ENCODE data around the gene CLIC3. TPM values are rescaled to one million over a fixed set of nuclear protein-coding genes. Genes with fewer than 3 reads are reported as not detected.
A peak's percentile ranks its signal among the peaks of the same experiment; 100 is the strongest.

Gene CLIC3
- total RNA-seq, 1 experiment from 2014 or later, result 4.3 TPM

GRCh38 chr9:136978865-136979544 lies 17.4 kb downstream of the CLIC3 start:
- Histone ChIP-seq H4K20me1 (ENCODE audit: low read length) (no peaks in the 10 kb centered on the region), H3K36me3 (ENCODE audit: low read depth, low read length) (no peaks in the 10 kb centered on the region), H3K9me3 (ENCODE audit: low read length) (no peaks in the 10 kb centered on the region), H3K27ac (ENCODE audit: low read length) (no peak overlapping the region), H3F3A (ENCODE audit: low read length, unreplicated experiment) (no peaks in the 10 kb centered on the region), H3K9ac (ENCODE audit: low read length) (no peak overlapping the region), H2AFZ (ENCODE audit: low read length) (no peak overlapping the region), H3K27me3 (ENCODE audit: low read length) (no peaks in the 10 kb centered on the region), H3K4me3 (ENCODE audit: low read length) (no peak overlapping the region), H3K9me2 (replicated peaks; ENCODE audit: low read length) (no peaks in the 10 kb centered on the region), H3K4me1 (ENCODE audit: insufficient read depth, low read length) (no peaks in the 10 kb centered on the region), H3K79me2 (ENCODE audit: low read length) (no peaks in the 10 kb centered on the region), H3K4me2 (ENCODE audit: low read length) (no peak overlapping the region)
- TF ChIP-seq EZH2phosphoT487 (IDR thresholded peaks at IDR 0.05; ENCODE audit: borderline replicate concordance, low read length), result no peak
- no peak for TF ChIP-seq CTCF (conservative IDR thresholded peaks at IDR 0.05; ENCODE audit: low read depth, low read length)
- TF ChIP-seq EZH2 (IDR thresholded peaks at IDR 0.05; ENCODE audit: low read length, unreplicated experiment), result no peak
- ChIA-PET CTCF (no interaction called here), POLR2A (ENCODE audit: unreplicated experiment) (interaction anchor here (0.6 kb wide), 1 partner anchor 252 kb away, joined by 7 read pairs; no protein-coding TSS in a partner anchor)
- BruUV-seq (replicated peaks), result no TSS peak
- intact Hi-C loops (cut with micrococcal nuclease), result no loop called here
- DNase-seq (no peak), ATAC-seq (no peak)

DNA sequence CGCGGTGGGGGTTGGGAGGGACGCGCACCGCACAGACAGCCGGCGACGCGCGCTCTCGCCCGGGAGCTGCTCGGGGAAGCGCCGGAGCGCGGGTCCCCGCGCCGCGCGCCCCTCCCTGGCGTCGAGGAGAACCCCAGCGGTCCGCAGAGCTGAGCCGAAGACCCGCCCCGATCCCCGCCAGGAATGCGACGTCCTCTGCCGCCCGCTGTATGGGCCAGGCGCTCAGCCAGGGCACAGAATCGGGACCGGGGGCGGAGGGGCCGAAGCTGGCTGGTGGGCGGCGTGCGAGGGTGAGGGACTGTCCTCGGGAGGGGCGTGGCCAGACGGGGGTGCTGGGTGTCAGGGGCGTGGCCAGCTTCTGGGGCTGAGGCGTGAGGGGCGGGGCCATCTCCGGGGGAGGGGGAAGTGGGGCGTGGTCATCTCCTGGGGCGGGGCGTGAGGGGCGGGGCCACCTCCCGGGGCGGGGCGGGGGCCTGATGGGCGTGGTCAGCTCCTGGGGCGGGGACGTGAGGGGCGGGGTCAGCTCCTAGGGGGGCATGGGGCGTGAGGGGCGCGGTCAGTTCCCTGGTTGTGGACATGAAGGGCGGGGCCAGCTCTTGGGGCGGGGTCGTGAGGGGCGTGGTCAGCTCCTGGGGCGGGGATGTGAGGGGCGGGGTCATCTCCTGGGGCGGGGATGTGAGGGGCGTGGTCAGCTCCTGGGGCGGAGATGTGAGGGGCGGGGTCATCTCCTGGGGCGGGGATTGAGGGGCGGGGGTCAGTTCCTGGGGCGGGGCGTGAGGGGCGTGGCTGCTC lies 18.1 kb downstream of the CLIC3 start:
- no TSS peak for BruUV-seq (replicated peaks)
- H3F3A ChIP-seq (ENCODE audit: low read length, unreplicated experiment), result no peaks in the 10 kb centered on the region
- TF ChIP-seq EZH2phosphoT487 (IDR thresholded peaks at IDR 0.05; ENCODE audit: borderline replicate concordance, low read length) (no peak), CTCF (conservative IDR thresholded peaks at IDR 0.05; ENCODE audit: low read depth, low read length) (no peak)
- intact Hi-C loops (cut with micrococcal nuclease), result no loop called here
- no peak overlapping the region for H2AFZ ChIP-seq (ENCODE audit: low read length)
- ChIA-PET POLR2A (ENCODE audit: unreplicated experiment) (interaction anchor here (0.6 kb wide), 1 partner anchor 252 kb away, joined by 7 read pairs; no protein-coding TSS in a partner anchor), CTCF (interaction anchor here (0.6 kb wide), 3 partner anchors 173 to 481 kb away, joined by 5 to 6 read pairs (median 5); no protein-coding TSS in a partner anchor)
- no peak overlapping the region for H3K4me2 ChIP-seq (ENCODE audit: low read length)
- H3K4me3 ChIP-seq (ENCODE audit: low read length), result no peak overlapping the region
- no peak overlapping the region for H3K27ac ChIP-seq (ENCODE audit: low read length)
- no peaks in the 10 kb centered on the region for H3K9me3 ChIP-seq (ENCODE audit: low read length)
- no peaks in the 10 kb centered on the region for H3K36me3 ChIP-seq (ENCODE audit: low read depth, low read length)
- no peaks in the 10 kb centered on the region for H3K27me3 ChIP-seq (ENCODE audit: low read length)
- DNase-seq (peak; percentile 16), ATAC-seq (no peak)
- H4K20me1 ChIP-seq (ENCODE audit: low read length), result no peaks in the 10 kb centered on the region
- H3K9me2 ChIP-seq (replicated peaks; ENCODE audit: low read length), result no peaks in the 10 kb centered on the region
- H3K4me1 ChIP-seq (ENCODE audit: insufficient read depth, low read length), result no peaks in the 10 kb centered on the region
- H3K79me2 ChIP-seq (ENCODE audit: low read length), result no peaks in the 10 kb centered on the region
- no peak overlapping the region for H3K9ac ChIP-seq (ENCODE audit: low read length)

All from PC-3 (cell line).